CD4-positive, alpha-beta T cell (primary cell): ENCODE measurements around the gene SDK2. TPM values are rescaled to one million over a fixed set of nuclear protein-coding genes. Genes with fewer than 3 reads are reported as not detected.

Experiments
- ATAC-seq: fragments of 200-7000 bp; cut with Tn5 transposase; one replicate; pipeline ENCODE4 v1.10.0; 2022; ENCODE audit warnings: mild to moderate bottlenecking; ENCODE audit not compliant: poor library complexity
- CTCF ChIA-PET: fragments of 350-600 bp; sonication (Branson Sonifier 250); formaldehyde crosslinking; loops from one replicate; lab custom pipeline; 2021; ENCODE audit warnings: antibody characterized with exemption, inconsistent platforms; lab: Charles Lee
- POLR2A ChIA-PET: fragments of 350-600 bp; sonication (Branson Sonifier 250); formaldehyde crosslinking; loops from one replicate; lab custom pipeline; 2021; ENCODE audit warnings: antibody characterized with exemption, inconsistent platforms; lab: Charles Lee
- DNase-seq, 14 experiments: peaks; one replicate each; pipeline ENCODE4 v3.0.0-alpha.2; 2013 to 2020; ENCODE audit warnings: mixed read lengths in 2 of 14
- H3K27ac ChIP-seq, 2 donors: one replicate each; pipeline versions ENCODE4 v1.5.1 to v1.7.0; 2013; ENCODE audit warnings: low read length in 2 of 2, low read depth in 1 of 2, mild to moderate bottlenecking in 1 of 2
- H3K27me3 ChIP-seq, 2 experiments: 1 replicate in 1 of 2; 2 replicates in 1 of 2; pipeline versions ENCODE4 v1.6.1 to v1.7.0; 2013; ENCODE audit warnings: low read length in 2 of 2, control low read depth in 1 of 2, mild to moderate bottlenecking in 1 of 2, moderate library complexity in 1 of 2; ENCODE audit not compliant: insufficient read depth in 2 of 2, control insufficient read depth in 1 of 2
- H3K36me3 ChIP-seq: one replicate; pipeline ENCODE4 v1.6.1; 2013; ENCODE audit warnings: low read length, control low read depth; ENCODE audit not compliant: insufficient read depth
- H3K4me1 ChIP-seq: one replicate; pipeline ENCODE4 v1.6.1; 2013; ENCODE audit warnings: low read length, control low read depth; ENCODE audit not compliant: insufficient read depth
- H3K4me3 ChIP-seq: one replicate; pipeline ENCODE4 v1.5.1; 2013; ENCODE audit warnings: mild to moderate bottlenecking, low read length, moderate library complexity
- H3K9me3 ChIP-seq, 2 experiments: 1 replicate in 1 of 2; 2 replicates in 1 of 2; pipeline versions ENCODE4 v1.6.1 to v1.7.0; 2013; ENCODE audit warnings: low read length in 2 of 2, mild to moderate bottlenecking in 2 of 2, control low read depth in 1 of 2, moderate library complexity in 1 of 2; ENCODE audit not compliant: control insufficient read depth in 1 of 2, insufficient read depth in 1 of 2
- H3K27ac Mint-ChIP-seq: one replicate; pipeline ENCODE4 v1.8.0; 2020; ENCODE audit warnings: mixed read lengths
- H3K27me3 Mint-ChIP-seq: one replicate; pipeline ENCODE4 v1.8.0; 2021; ENCODE audit warnings: mixed read lengths
- H3K36me3 Mint-ChIP-seq: one replicate; pipeline ENCODE4 v1.8.0; 2021; ENCODE audit warnings: low read depth, mixed read lengths
- H3K4me1 Mint-ChIP-seq: one replicate; pipeline ENCODE4 v1.8.0; 2021; ENCODE audit warnings: low read depth, mixed read lengths
- H3K4me3 Mint-ChIP-seq: one replicate; pipeline ENCODE4 v1.8.0; 2020; ENCODE audit warnings: mild to moderate bottlenecking, mixed read lengths
- H3K9me3 Mint-ChIP-seq: one replicate; pipeline ENCODE4 v1.8.0; 2020; ENCODE audit warnings: mixed read lengths
- CTCF ChIP-seq: fragments of 200-600 bp; IDR thresholded peaks from one replicate; pipeline ENCODE4 v1.8.0; 2022; ENCODE audit warnings: antibody characterized with exemption, mild to moderate bottlenecking
- intact Hi-C, 2 experiments: fragments of 100-400 bp; cut with DNase I in 1 of 2; cut with micrococcal nuclease in 1 of 2; formaldehyde crosslinking; loops; one replicate each; pipeline versions ENCODE4 v1.15.1 to v1.9.0; 2023 to 2025; cut with DNase I, micrococcal nuclease
- total RNA-seq, 174 experiments: library from RNA in 2 of 174; stranded (reverse) in 2 of 174; gene quantifications; one replicate each; pipeline ENCODE4 v1.2.3 and lab custom pipeline; 2021 to 2026

SDK2 gene
- total RNA-seq, 2 experiments from 2014 or later = 8.1 to 8.2 TPM

GRCh38 chr17:73514146-73514863 is 129.9 kb downstream of the SDK2 start:
- no peaks in the 10 kb centered on the region for H3K36me3 ChIP-seq
- Mint-ChIP-seq H3K4me3 (no peak overlapping the region), H3K9me3 (no peaks in the 10 kb centered on the region), H3K4me1 (no peaks in the 10 kb centered on the region), H3K36me3 (no peaks in the 10 kb centered on the region), H3K27me3 (no peaks in the 10 kb centered on the region), H3K27ac (no peak overlapping the region)
- POLR2A ChIA-PET = interaction anchor here (0.6 kb wide), 1 partner anchor 77 kb away, joined by 3 read pairs; no protein-coding TSS in a partner anchor
- peaks cover 0 to under 1% of the 10 kb centered on the region in 2 experiments for H3K27me3 ChIP-seq
- no peaks in the 10 kb centered on the region for H3K4me1 ChIP-seq
- no peak overlapping the region for H3K27ac ChIP-seq
- no peak for TF ChIP-seq CTCF
- H3K9me3 ChIP-seq = no peaks in the 10 kb centered on the region
- no peak overlapping the region for H3K4me3 ChIP-seq
- CTCF ChIA-PET = no interaction called here
- intact Hi-C loops = no loop called here
- ATAC-seq (no peak), DNase-seq (no peak)

GRCh38 chr17:73513426-73513825 is 130.8 kb downstream of the SDK2 start:
- no peaks in the 10 kb centered on the region for H3K4me1 ChIP-seq
- intact Hi-C loops = no loop called here
- TF ChIP-seq CTCF = no peak
- DNase-seq (no peak), ATAC-seq (no peak)
- POLR2A ChIA-PET = no interaction called here
- H3K9me3 ChIP-seq = no peaks in the 10 kb centered on the region
- Mint-ChIP-seq H3K4me1 (no peaks in the 10 kb centered on the region), H3K27me3 (no peaks in the 10 kb centered on the region), H3K36me3 (no peaks in the 10 kb centered on the region), H3K4me3 (no peak overlapping the region), H3K27ac (no peak overlapping the region), H3K9me3 (no peaks in the 10 kb centered on the region)
- H3K4me3 ChIP-seq = no peak overlapping the region
- H3K36me3 ChIP-seq = no peaks in the 10 kb centered on the region
- H3K27ac ChIP-seq = no peak overlapping the region
- CTCF ChIA-PET = no interaction called here
- H3K27me3 ChIP-seq = peaks cover 0 to 2% of the 10 kb centered on the region in 2 experiments

GRCh38 chr17:73511719-73512115 is 132.5 kb downstream of the SDK2 start:
- DNase-seq (no peak), ATAC-seq (no peak)
- Histone ChIP-seq H3K27ac (no peak overlapping the region), H3K4me3 (no peak overlapping the region), H3K4me1 (no peaks in the 10 kb centered on the region), H3K9me3 (no peaks in the 10 kb centered on the region), H3K27me3 (peaks cover 0 to 2% of the 10 kb centered on the region in 2 experiments), H3K36me3 (no peaks in the 10 kb centered on the region)
- no peak overlapping the region for H3K4me3 Mint-ChIP-seq
- no peaks in the 10 kb centered on the region for H3K4me1 Mint-ChIP-seq
- no peak overlapping the region for H3K27ac Mint-ChIP-seq
- CTCF ChIA-PET = no interaction called here
- H3K27me3 Mint-ChIP-seq = no peaks in the 10 kb centered on the region
- intact Hi-C loops = no loop called here
- POLR2A ChIA-PET = no interaction called here
- H3K36me3 Mint-ChIP-seq = no peaks in the 10 kb centered on the region
- no peak for TF ChIP-seq CTCF
- H3K9me3 Mint-ChIP-seq = no peaks in the 10 kb centered on the region
